Stimulated activated CD8-positive, alpha-beta memory T cell treated with anti-CD3 and anti-CD28 coated beads, Interleukin-7, amount 100 ng/mL, for 1 hour (primary cell): Measurements from ENCODE around the gene BCL2L13.

Experiments used
- DNase-seq, 2 donors: peaks; one replicate each; pipeline ENCODE4 v3.0.0-alpha.2; 2020; ENCODE audit warnings: low read depth in 2 of 2

Gene BCL2L13

DNA sequence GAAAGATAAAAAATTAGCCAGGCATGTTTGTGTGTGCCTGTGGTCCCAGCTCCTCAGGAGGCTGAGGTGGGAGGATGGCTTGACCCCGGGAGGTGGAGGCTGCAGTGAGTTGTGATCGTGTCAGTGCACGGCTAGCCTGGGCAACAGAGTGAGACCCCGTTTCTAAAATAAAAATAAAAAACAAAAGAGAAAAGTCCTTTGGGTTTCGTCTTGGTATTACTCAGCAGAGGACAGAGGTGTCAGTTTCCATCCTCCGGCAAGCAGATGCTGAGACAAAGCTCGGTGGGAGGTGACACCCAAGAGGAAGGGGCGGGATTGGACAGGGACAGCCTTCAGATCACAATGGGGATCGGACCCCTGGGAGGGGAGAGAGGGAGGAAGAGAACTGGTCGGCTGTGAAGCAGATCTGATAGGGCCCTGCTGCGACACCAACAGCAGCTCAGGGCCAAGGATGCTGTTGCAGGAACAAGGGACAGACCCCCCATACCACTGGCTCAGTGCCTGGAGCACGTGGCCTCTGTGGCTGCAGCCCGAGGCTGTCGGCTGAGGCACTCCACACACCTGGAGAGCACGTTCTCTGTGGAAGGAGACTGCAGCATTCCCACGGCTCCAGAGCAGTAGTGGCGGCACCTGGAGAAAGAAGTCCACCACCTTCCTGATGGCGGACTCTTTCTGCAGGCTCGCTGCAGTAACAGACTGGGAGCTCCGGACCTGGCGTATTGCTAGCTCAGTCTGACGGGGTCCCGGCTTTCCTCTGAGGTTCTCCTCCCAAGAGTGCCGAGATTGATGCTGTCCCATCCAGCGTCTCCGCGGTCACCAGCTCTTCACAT is 140.9 kb downstream of the BCL2L13 start:
- DNase-seq, result no peak

GRCh38 chr22:17780116-17780740 is 141.7 kb downstream of the BCL2L13 start:
- DNase-seq, result no peak
